ENCODE data around the gene IGFBP7. TPM values are rescaled to one million over a fixed set of nuclear protein-coding genes. Genes with fewer than 3 reads are reported as not detected.

Gene IGFBP7
- total and polyA plus RNA-seq, 2 of the 8 experiments (the other 6 are each of a cell fraction or from before 2014, with no cell fraction given) = 0.17 to 0.48 TPM

DNA sequence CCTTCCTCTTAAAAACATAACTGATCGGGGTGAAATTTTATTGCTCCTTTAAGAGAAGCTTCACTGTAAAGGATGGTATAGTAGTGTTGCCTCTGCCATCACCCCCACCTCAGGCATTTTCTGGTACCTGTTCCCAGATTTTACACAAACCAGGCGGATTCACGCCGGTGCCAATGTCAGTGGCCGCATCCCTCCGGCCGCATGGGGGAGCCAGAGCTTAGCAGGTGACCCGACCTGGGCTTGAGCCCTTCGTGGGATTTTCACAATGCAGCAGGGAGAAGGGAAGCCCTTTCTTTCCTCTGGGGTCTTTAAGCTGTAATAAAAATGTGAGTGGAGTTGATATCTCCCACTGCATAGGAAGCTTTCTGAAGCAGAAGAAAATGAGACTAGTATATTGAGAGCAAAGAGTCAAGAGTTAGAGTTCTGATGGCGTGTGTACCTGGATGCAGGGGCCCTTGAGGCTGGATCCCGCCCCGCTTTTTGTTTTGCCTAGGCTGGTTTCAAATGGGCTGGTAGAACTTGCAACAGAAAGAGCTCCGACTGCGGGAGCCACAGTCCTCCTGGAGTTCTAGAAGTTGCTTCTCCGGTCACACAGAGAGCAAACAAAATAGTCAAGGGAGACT, 72.1 kb downstream of the IGFBP7 start:
- H4K91ac ChIP-seq (replicated peaks; ENCODE audit: insufficient read length, low read length) = no peak overlapping the region
- H3K27me3 ChIP-seq (replicated peaks in 1 of 4; ENCODE audit: control insufficient read depth in 3 of 4, extremely low read depth in 1 of 4, insufficient read depth in 3 of 4, low read length in 3 of 4) = no peaks in the 10 kb centered on the region
- no peaks in the 10 kb centered on the region for H3K79me2 ChIP-seq (ENCODE audit: control insufficient read depth in 1 of 2, insufficient read depth in 2 of 2, low read length in 2 of 2)
- H2BK5ac ChIP-seq (ENCODE audit: low read depth, low read length) = no peak overlapping the region
- no peaks in the 10 kb centered on the region for H3K36me3 ChIP-seq (ENCODE audit: control insufficient read depth in 2 of 4, insufficient read depth in 4 of 4, low read length in 3 of 4)
- no peak overlapping the region for H3K18ac ChIP-seq (ENCODE audit: extremely low read depth, low read length)
- no peak overlapping the region for H4K8ac ChIP-seq (ENCODE audit: extremely low read depth, insufficient read depth, low read length)
- H2AFZ ChIP-seq (ENCODE audit: low read length) = 0 out of 2 replicates have a peak overlapping the region, but pooled peaks have one; percentile 55
- H3K4me1 ChIP-seq (replicated peaks in 1 of 4; ENCODE audit: control insufficient read depth in 3 of 4, insufficient read depth in 4 of 4, low read length in 3 of 4) = no peaks in the 10 kb centered on the region
- H3K56ac ChIP-seq (replicated peaks; ENCODE audit: insufficient read length, low read depth, low read length) = no peak overlapping the region
- no peak overlapping the region for H3K4ac ChIP-seq (replicated peaks; ENCODE audit: insufficient read length, low read depth, low read length)
- WGBS, 2 experiments (ENCODE audit: extremely low coverage in 1 of 2, insufficient coverage in 1 of 2, insufficient read length in 1 of 2, insufficient replicate concordance in 2 of 2, low coverage in 1 of 2, low lambda C conversion rate in 2 of 2, missing lambda C conversion rate in 1 of 2) = 28% methylated on average over 15 of the region's 15 CpGs; no CpG with 5 or more reads in 1 of the 2 experiments
- H3K23ac ChIP-seq (ENCODE audit: insufficient read length) = no peak overlapping the region
- POLR2A ChIA-PET (ENCODE audit: partially characterized antibody) = interaction anchor here (1.3 to 1.4 kb wide), 2 partner anchors 12 to 125 kb away, joined by 3 to 4 read pairs; no protein-coding TSS in a partner anchor
- no peak overlapping the region for H2AK5ac ChIP-seq (ENCODE audit: low read depth, low read length)
- H3K79me1 ChIP-seq (ENCODE audit: low read depth, low read length) = no peaks in the 10 kb centered on the region
- no peak overlapping the region for H3K27ac ChIP-seq (ENCODE audit: low read depth, low read length)
- H4K5ac ChIP-seq (ENCODE audit: insufficient read length, low read depth, low read length) = no peak overlapping the region
- peak; percentile 89 for FAIRE-seq
- peak overlapping the region in 1 of 2 experiments; percentile 25; a peak in 2 of 4 replicates for H3K4me2 ChIP-seq (ENCODE audit: insufficient read depth in 1 of 2, low read depth in 2 of 2, low read length in 2 of 2)
- CTCF ChIA-PET (ENCODE audit: partially characterized antibody) = interaction anchor here (0.6 to 5.6 kb wide), 49 partner anchors 9 to 657 kb away, joined by 3 to 87 read pairs (median 4); partner anchors contain the start of gene IGFBP7
- peak; percentile 23 to 93 for DNase-seq (ENCODE audit: low read depth in 1 of 2, low spot score in 2 of 2)
- H4K20me1 ChIP-seq (replicated peaks in 1 of 2; ENCODE audit: control insufficient read depth in 1 of 2, insufficient read depth in 2 of 2, low read length in 2 of 2) = peaks cover 0 to 2% of the 10 kb centered on the region in 2 experiments
- no peak overlapping the region for H3K9ac ChIP-seq (replicated peaks in 1 of 4; ENCODE audit: extremely low read depth in 1 of 4, low read depth in 3 of 4, low read length in 3 of 4)
- H2BK20ac ChIP-seq (ENCODE audit: low read length) = no peak overlapping the region
- H3K4me3 ChIP-seq (ENCODE audit: extremely low read depth in 1 of 4, insufficient read depth in 2 of 4, low read depth in 3 of 4, low read length in 4 of 4) = peak overlapping the region in 1 of 4 experiments; percentile 42; a peak in 1 of 8 replicates
- H2BK15ac ChIP-seq (ENCODE audit: low read length) = no peak overlapping the region
- H3K14ac ChIP-seq (ENCODE audit: insufficient read length) = no peak overlapping the region
- no peak overlapping the region for H2BK120ac ChIP-seq (replicated peaks; ENCODE audit: low read depth, low read length)
- no peak overlapping the region for H2BK12ac ChIP-seq (ENCODE audit: low read depth, low read length)
- H3K9me3 ChIP-seq (ENCODE audit: insufficient read depth in 2 of 2, low read depth in 1 of 2, low read length in 1 of 2) = no peaks in the 10 kb centered on the region
- no peaks in the 10 kb centered on the region for H3K23me2 ChIP-seq (ENCODE audit: low read depth, low read length)
- no peak for TF ChIP-seq SP1 (IDR thresholded peaks at IDR 0.05; ENCODE audit: low read depth, low read length)
- TF ChIP-seq, protein P1, sequence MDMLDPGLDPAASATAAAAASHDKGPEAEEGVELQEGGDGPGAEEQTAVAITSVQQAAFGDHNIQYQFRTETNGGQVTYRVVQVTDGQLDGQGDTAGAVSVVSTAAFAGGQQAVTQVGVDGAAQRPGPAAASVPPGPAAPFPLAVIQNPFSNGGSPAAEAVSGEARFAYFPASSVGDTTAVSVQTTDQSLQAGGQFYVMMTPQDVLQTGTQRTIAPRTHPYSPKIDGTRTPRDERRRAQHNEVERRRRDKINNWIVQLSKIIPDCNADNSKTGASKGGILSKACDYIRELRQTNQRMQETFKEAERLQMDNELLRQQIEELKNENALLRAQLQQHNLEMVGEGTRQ (IDR thresholded peaks at IDR 0.05; ENCODE audit: low read length) = no peak
- TF ChIP-seq, protein P2, sequence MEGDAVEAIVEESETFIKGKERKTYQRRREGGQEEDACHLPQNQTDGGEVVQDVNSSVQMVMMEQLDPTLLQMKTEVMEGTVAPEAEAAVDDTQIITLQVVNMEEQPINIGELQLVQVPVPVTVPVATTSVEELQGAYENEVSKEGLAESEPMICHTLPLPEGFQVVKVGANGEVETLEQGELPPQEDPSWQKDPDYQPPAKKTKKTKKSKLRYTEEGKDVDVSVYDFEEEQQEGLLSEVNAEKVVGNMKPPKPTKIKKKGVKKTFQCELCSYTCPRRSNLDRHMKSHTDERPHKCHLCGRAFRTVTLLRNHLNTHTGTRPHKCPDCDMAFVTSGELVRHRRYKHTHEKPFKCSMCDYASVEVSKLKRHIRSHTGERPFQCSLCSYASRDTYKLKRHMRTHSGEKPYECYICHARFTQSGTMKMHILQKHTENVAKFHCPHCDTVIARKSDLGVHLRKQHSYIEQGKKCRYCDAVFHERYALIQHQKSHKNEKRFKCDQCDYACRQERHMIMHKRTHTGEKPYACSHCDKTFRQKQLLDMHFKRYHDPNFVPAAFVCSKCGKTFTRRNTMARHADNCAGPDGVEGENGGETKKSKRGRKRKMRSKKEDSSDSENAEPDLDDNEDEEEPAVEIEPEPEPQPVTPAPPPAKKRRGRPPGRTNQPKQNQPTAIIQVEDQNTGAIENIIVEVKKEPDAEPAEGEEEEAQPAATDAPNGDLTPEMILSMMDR (IDR thresholded peaks at IDR 0.05; ENCODE audit: control extremely low read depth in 1 of 3, insufficient read depth in 1 of 3, low read depth in 1 of 3, low read length in 3 of 3) = peak; percentile 90 to 95 (median 95)
- peak; percentile 61; the same call in 1 of the 2 replicates for TF ChIP-seq YY1 (IDR thresholded peaks at IDR 0.05; ENCODE audit: low read depth, low read length)
